Heart left ventricle (tissue), 13 donors: ENCODE data around the gene RCL1.

Experiments
- POLR2A ChIP-seq, 2 donors: fragments of 450-650 bp; IDR thresholded peaks; one replicate each; pipeline ENCODE4 v1.6.1; 2017; ENCODE audit warnings: antibody characterized with exemption in 2 of 2, mild to moderate bottlenecking in 2 of 2, moderate library complexity in 2 of 2
- TF ChIP-seq, protein P1 (sequence below), 12 donors: fragments of 200-600 bp; sonication (generic) in 4 of 12; IDR thresholded peaks; one replicate each; pipeline versions ENCODE4 v1.5.0 to v1.8.0; 2018 to 2022; ENCODE audit warnings: antibody characterized with exemption in 12 of 12, mild to moderate bottlenecking in 5 of 12
- donor health status: ischemic (EF 13 %, LVEDD 7.1; RV severe dilation, severe dysfunction).
- donor health status: DM: no; HTN: yes; CAD: no.
- donor health status: DM: no; HTN: no; CAD: no.
- donor health status: ischemic (EF 25% LVEDD 6.9; RV normal size, moderate dysfunction).
- donor health status: ischemic (EF 25% LVEDD 5.7; RV mildly dilated, moderate dysfunction).
- donor health status: ischemic (EF 35%, LVEDD 5.7; RV mildly dilated, moderate dysfunction).
- donor health status: nonischemic (EF 11% LVEDD 7.7; RV severe dilation, severe dysfunction).
- donor health status: DM: yes; HTN: yes; CAD: no.
- donor health status: PGD.
- donor health status: ischemic (EF 29% LVEDD 5.4; RV normal size, mild dysfunction).
- donor health status: nonischemic (EF 23%, LVEDD 6.1; RV moderate dilation, normal function).

- TF ChIP-seq, protein P1, sequence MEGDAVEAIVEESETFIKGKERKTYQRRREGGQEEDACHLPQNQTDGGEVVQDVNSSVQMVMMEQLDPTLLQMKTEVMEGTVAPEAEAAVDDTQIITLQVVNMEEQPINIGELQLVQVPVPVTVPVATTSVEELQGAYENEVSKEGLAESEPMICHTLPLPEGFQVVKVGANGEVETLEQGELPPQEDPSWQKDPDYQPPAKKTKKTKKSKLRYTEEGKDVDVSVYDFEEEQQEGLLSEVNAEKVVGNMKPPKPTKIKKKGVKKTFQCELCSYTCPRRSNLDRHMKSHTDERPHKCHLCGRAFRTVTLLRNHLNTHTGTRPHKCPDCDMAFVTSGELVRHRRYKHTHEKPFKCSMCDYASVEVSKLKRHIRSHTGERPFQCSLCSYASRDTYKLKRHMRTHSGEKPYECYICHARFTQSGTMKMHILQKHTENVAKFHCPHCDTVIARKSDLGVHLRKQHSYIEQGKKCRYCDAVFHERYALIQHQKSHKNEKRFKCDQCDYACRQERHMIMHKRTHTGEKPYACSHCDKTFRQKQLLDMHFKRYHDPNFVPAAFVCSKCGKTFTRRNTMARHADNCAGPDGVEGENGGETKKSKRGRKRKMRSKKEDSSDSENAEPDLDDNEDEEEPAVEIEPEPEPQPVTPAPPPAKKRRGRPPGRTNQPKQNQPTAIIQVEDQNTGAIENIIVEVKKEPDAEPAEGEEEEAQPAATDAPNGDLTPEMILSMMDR (IDR thresholded peaks at IDR 0.05), result no peak
- no peak for TF ChIP-seq POLR2A (IDR thresholded peaks at IDR 0.05)
Observed at GRCh38 chr9:4883326-4883873, 90.7 kb downstream of the RCL1 start.
